Activated CD4-positive, CD25-positive, alpha-beta regulatory T cell treated with anti-CD3 and anti-CD28 coated beads, Interleukin-2, amount 50 U/mL, for 16 hours (primary cell): ENCODE data around the gene HYAL4.
"Not testable (repeated sequence)": the region's sequence is repeated elsewhere in the genome, so short reads cannot be mapped to it uniquely, and the experiment has no call there.

Experiments used
- DNase-seq: peaks from one replicate; pipeline ENCODE4 v3.0.0-alpha.2; 2020; ENCODE audit warnings: low read depth, low spot score

Gene HYAL4

DNA sequence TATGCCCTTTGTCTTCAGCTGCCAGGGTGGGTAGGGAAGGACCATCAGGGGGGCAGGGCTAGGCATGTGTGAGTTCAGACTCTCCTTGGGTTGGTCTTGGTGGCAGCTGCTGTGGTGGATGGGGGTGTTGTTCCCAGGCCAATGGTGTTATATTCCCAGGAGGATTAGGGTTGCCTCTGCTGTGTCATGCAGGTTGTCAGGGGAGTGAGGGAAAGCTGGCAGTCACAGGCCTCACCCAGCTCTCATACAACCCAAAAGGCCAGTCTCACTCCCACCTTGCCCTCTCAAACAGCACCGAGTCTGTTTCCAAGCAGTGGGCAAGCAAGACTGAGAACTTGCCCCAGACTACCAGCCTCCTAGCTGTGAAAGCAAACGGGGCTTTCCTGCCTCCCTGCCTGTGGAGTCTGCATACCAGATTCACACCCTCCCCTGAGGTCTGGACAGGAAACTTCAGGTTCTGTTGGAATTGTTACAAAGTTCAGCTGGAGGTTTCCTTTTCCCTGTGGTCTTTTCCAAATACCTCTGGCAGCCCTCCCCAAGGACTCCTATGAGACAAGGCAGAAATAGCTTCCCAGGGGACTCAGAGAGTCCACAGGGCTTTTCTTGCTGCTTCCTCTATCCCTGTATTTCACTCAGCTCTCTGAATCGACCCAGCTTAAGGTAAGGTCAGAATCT, 1.4 kb downstream of the HYAL4 start:
- DNase-seq, result no peak

DNA sequence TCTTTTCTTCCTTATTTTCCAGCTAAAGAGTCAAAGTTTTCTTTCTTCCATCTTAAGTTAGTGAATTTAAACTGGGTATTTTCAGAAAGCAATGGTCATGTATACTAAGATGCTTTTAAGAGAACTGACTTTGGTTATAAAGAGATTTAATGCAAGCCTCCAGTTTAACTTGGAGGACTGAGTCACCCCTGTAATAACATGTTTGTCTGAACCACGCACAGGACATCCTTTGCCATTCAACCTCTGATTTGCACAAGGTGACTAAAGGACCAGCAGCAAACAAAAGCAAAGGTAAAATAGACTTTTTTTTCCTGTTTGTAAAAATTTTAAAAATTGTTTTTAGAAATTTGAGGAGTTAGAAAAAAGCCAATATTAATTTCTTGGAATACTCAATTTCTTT, 2.9 kb downstream of the HYAL4 start:
- no peak for DNase-seq

DNA sequence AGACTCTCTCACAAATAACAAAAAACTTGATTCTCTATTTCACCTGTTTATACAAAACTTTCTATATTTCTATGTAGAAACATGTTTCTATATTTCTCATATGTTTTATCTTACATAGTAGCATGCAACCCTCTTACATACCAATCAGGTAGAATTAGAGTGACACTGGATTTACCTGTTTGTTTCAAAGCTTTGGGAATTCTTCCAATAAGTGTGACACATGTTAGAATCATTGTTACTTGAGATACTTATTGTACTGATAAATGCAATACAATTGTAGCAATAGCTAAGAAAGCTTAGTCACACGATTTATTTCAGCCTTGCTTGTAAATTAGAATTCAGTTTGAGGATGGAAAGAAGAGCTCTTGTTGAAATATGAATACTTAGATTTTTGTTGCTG, 4.9 kb downstream of the HYAL4 start:
- DNase-seq, result no peak

DNA sequence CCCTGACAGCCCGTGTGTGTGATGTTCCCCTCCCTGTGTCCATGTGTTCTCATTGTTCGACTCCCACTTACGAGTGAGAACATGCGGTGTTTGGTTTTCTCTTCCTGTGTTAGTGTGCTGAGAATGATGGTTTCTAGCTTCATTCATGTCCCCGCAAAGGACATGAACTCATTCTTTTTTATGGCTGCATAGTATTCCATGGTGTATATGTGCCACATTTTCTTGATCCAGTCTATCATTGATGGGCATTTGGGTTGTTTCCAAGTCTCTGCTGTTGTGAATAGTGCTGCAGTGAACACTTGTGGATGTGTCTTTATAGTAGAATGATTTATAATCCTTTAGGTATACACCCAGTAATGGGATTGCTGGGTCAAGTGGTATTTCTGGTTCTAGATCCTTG, 6.4 kb downstream of the HYAL4 start:
- not testable (repeated sequence) for DNase-seq

DNA sequence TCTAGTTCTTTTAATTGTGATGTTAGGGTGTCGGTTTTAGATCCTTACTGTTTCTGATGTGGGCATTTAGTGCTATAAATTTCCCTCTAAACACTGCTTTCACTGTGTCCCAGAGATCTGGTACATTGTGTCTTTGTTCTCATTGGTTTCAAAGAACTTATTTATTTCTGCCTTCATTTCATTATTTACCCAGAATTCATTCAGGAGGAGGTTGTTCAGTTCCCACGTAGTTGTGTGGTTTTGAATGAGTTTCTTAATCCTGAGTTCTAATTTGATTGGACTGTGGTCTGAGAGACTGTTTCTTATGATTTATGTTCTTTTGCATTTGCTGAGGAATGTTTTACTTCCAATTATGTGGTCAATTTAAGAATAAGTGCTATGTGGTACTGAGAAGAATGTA, 9.3 kb downstream of the HYAL4 start:
- DNase-seq, result not testable (repeated sequence)

DNA sequence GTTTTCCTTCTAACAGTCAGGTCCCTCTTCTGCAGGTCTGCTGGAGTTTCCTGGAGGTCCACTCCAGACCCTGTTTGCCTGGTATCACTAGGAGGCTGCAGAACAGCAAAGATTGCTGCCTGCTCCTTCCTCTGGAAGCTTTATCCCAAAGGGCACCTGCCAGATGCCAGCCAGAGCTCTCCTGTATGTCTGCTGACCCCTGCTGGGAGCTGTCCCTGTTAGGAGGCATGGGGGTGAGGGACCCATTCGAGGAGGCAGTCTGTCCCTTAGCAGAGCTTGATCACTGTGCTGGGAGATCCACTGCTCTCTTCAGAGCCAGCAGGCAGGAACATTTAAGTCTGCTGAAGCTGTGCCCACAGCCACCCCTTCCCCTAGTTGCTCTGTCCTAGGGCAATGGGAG, 11.5 kb downstream of the HYAL4 start:
- DNase-seq, result not testable (repeated sequence)

DNA sequence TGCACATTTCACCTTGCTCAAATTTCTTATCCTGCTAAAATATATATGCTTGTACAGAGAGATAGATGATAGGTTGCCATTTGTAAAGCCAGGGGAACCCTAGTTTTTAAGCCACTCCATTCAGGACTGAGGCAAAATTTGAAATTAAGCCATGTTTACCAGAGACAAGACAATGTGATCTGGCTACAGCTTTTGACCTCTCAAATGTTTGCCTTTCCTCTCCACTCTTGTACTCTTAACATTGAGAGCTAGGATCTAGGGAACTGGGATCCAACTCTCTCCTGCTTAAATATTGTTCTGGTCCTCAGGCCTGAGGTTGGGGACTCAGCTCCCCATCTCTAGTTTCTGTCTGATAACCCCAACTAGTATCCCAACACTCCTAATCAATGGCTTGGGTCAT, 15.9 kb downstream of the HYAL4 start:
- DNase-seq, result no peak

DNA sequence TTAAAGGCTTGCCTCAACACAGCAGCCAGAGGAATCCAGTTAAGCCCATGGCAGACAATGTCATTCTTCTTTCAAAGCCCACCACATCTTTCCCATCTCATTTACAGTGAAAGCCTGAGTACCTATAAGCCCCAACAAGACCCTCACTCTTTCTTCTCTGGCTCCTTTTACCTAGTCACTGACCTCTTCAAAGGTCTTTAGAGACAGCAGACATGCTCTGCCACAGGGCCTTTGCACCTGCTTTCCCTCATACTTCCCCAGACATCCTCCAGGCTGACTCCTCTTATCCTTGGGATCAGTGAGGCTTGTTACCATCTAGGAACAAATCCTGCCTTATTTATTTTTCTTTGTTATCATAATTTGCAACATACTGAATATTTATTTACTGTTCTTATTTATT, 17.8 kb downstream of the HYAL4 start:
- DNase-seq, result no peak

DNA sequence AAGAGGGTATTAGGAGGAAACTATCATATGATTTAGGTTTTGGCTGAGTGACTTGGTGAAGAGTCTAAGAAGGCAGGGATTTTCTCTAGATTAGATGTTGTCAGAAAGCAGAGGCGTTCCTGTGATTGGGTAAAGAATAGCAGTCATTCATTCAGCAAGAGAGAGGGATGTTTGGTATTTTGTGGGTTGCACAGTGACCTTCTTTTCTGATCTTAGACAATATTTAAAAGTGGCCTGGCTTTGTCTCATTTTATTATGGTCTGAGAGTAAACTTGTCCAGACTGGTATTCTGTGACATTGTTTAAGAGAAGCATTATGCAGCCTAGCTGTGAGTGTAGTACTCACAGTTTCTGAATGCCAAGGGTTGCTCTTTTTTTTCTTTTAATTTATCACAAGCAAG, 18.5 kb downstream of the HYAL4 start:
- no peak for DNase-seq

DNA sequence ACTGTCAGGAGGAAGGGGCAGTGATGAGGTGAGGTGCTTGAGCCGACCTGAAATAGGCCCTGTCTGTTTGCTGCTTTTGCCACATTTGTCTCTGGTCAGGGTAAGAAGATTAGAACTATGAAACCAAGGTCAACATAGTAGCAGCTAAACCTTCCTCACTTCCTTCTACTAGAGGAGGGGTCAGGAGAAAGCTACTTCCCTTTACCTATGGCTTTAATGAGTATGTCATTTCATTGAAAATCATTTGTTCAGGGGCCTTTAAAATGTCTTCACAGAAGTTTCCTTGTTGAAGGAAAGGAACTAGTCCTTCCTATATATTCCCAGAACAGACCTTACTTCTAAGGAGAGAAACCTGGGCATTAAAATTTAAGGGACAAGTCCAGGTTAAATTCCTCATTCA, 19.0 kb downstream of the HYAL4 start:
- no peak for DNase-seq

DNA sequence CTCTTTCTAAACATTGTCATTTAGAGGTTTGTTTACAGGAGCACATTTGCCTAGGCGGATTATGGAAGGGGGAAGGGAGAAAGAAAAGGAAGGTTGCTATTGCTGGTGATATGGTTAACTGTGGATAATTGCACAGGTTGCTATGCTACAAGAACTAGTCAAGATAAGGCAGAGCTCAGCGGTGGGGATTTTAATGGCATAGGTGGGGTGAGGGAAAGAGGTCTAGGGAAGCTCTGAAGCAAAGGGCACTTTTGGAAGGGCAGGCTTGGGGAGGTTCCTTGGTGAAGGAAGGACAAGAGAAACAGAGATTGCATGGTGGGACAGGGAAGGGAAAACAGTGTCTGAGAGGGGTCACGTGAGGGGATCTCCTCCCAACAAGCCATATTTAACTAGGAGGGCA, 19.5 kb downstream of the HYAL4 start:
- no peak for DNase-seq

DNA sequence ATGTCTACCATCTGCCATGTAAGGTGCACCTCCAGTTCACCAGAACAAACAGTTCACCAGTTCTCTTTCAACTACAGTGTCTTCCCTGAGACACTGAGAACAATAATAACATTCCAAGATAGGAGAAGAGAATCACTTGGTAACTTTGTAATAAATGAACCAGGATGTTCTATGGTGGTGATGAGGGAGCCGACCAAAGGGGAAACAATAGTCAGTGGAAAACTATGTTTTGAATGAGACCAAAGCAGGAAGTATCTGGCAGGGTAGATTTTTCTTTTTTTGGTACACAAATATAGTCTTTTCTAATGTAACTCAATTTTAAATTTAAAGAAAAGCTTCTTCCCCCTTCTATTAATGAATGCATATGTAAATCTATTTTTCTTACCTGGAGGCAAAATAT, 20.0 kb downstream of the HYAL4 start:
- no peak for DNase-seq

DNA sequence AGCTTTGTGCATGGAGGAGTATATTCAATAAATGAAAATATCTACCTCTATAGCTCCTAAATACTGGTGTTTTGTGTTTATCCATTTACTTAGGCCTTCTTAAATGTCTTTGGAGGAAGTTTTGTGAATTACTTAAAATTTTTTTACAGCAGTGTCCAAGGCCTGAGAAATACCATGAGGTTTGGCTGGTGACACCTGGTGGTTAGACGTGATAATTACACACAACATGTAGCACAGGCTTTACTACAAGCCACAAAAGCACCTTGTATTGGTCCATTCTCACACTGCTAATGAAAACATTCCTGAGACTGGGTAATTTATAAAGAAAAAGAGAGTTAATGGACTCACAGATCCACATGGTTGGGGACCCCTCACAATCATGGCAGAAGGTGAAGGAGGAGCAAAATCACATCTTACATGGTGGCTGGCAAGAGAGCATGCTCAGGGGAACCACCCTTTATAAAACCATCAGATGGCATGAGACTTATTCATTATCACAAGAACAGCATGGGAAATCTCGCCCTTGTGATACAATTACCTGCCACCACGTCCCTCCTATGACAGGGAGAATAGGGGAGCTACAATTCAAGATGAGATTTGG, 20.6 kb downstream of the HYAL4 start:
- DNase-seq, result peak; percentile 6

DNA sequence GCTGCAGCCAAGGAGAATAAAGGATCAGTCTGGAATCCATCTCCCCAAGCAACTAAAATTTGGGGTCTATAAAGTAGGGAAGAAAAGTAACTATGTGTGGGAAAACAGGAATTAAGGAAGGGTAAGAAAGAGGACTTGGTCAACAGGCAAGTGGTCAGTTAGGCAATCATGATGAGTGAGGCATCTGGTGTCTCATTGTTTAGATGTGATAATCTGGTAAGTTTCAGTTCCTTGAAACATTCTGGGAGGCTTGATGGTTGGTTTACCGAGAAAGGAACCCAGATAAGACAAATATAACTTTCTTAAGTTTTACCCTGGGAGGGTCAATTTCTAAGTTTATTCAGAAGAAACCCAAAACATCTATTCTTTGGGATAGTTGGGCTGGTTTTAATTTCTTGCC, 22.3 kb downstream of the HYAL4 start:
- DNase-seq, result no peak

DNA sequence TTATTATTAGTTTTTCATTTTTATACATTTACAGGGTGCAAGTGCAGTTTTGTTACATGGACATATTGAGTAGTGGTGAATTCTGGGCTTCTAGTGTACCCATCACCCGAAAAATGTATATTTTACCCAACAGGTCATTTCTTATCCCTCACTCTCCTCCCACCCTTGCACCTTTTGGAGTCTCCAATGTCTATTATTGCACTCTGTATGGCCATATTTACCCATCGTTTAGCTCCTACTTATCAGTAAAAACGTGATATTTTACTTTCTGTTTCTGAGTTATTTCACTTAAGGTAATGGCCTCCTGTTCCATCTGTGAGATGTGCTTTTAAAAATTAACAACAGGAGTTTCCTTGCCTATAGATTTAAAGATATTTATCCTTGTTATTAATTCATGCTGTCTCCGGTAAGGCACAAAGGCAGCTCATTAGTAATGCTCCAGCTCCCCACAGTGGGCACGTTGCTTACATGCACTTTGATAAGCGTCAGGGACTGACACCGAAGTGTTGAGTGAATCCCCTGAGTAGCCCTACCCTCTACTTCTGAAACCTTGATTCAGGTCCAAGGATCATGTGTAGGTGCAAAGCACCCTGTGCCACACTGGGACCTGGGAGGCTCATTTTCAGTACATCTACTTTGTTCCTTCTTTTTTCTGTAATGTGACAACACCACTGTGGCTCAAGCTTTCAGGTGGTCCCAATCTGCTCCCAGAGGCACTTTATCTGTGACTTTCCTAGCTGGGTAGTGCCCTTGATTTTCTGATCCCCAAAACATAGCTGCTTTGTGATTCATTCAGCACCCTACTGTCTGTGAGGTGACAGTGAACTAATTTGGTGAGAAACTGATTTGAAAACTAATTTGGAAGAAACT, 27.3 kb downstream of the HYAL4 start:
- DNase-seq, result no peak

DNA sequence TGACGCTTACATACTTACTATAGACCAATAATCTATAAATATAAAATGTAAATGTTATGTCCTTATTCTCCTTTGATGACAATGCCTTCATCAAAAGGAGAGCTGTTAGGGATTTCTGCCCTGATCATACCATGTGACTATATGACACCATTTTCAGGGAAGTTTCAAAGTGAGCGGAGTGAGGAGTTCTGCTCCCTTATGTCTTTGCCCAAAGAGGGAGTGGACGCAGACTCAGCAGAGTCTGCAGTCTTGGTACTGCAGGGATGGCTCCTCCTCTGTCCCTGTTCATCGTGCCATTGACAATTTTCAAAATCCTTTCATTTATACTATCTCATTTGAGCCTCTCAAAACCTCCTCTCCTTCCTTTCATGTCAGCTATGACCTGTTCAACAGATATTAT, 27.9 kb downstream of the HYAL4 start:
- DNase-seq, result no peak

DNA sequence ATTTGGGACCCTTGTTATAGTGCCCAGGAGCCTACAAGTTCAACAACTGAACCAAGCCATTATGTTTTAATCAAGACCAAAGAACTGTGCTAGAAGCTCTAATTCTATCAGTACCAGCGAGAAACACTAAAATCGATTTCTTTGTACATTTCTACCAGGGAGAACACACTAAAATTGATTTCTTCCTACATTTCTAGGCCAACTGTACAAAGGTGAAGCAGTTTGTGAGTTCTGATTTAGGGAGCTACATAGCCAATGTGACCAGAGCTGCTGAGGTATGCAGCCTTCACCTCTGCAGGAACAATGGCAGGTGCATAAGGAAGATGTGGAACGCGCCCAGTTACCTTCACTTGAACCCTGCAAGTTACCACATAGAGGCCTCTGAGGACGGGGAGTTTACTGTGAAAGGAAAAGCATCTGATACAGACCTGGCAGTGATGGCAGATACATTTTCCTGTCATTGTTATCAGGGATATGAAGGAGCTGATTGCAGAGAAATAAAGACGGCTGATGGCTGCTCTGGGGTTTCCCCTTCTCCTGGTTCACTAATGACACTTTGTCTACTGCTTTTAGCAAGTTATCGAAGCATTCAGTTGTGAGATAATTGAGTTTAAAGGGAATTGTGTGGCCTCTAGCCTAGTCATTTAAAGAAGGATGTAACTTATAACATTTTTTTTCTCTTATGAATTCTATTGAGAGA, 31.7 kb downstream of the HYAL4 start:
- no peak for DNase-seq

DNA sequence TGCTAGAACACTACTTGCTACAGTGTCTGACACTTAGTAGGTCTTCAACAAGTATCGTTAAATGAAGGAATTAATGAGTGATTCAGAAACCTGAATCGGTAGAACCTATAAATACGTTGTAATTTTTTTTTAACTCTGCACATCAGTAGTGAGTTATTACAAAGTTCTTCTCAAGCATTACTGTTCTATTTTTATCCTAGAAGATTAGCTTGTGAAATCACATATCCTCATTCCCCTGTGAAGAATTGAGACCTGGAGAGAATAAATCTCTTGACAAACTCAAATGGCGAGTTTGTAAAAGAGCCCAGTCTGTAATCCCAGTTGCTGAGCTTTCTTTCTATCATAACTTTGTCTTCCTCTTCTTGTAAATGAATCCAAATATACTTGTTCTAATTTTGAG, 34.7 kb downstream of the HYAL4 start:
- no peak for DNase-seq

DNA sequence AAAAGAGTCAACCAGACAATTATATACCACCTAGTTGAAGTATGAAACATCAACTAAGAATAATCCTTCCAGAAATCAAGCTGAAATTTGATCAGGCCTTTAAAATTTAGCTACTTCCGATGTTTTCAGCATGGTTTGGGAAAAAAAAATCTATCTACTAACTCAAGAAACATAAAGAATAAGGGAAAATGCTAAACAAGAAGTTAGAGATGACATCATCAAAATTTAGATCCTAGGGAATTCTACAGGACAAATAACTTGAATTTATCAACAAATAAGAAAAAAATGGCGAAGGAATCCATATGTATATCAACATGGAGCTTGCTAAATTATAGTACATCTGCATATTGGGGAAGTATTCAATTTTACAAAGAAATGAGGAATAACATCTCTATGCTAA, 36.3 kb downstream of the HYAL4 start:
- DNase-seq, result no peak

DNA sequence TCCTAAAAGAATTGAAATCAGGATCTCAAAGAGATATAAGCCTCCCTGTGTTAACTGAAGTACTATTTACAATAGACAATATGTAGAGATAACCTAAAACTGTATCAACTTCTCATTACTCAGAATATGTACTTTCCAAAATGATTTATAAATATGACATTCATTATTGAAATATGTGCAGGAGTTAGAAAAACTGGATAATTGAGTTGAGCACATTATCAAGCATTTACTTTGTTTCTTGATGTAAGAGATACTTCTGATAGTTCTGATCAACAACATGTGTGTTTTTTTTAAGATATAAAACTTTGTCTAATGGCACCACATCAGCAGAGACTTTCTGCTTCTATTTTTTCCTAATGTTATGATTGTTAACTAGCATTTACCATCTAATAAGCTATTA, 38.2 kb downstream of the HYAL4 start:
- no peak for DNase-seq

DNA sequence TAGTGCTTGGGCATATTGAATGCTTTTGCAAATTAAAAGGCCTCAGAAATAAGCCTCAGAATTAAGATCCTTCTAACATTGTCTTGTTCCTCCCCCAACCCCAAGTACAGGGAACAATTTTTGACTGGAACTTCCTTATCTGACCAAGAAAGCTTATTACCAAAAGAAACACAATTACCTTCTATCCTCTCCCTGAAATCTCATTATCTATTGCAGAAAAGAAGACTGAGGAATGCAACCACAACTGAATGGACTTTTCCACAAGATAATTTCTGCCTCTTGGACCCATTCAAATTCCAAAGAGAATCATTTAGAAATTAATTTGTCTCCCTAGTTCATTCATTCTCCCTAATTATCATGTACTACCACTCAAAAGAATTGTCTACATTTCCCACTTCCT, 43.2 kb downstream of the HYAL4 start:
- no peak for DNase-seq

DNA sequence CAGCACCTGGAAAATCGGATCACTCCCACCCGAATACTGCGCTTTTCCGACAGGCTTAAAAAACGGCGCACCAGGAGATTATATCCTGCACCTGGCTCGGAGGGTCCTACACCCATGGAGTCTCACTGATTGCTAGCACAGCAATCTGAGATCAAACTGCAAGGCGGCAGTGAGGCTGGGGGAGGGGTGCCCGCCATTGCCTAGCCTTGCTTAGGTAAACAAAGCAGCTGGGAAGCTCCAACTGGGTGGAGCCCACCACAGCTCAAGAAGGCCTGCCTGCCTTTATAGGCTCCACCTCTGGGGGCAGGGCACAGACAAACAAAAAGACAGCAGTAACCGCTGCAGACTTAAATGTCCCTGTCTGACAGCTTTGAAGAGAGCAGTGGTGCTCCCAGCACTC, 49.8 kb downstream of the HYAL4 start:
- not testable (repeated sequence) for DNase-seq
